Measurements from ENCODE around the gene OSTF1. TPM values are rescaled to one million over a fixed set of nuclear protein-coding genes. Genes with fewer than 3 reads are reported as not detected.

OSTF1 gene
- total RNA-seq: 9.8 and 10.7 TPM in 2 replicates
- long read RNA-seq, transcript OSTF1-201 (10 exons, 1,319 nt): major isoform, 20 of 23 reads
- long read RNA-seq, partial matches to known transcripts: 1 of 23 reads
- long read RNA-seq, other reads (novel, unspliced or antisense): 2 of 23 reads

DNA sequence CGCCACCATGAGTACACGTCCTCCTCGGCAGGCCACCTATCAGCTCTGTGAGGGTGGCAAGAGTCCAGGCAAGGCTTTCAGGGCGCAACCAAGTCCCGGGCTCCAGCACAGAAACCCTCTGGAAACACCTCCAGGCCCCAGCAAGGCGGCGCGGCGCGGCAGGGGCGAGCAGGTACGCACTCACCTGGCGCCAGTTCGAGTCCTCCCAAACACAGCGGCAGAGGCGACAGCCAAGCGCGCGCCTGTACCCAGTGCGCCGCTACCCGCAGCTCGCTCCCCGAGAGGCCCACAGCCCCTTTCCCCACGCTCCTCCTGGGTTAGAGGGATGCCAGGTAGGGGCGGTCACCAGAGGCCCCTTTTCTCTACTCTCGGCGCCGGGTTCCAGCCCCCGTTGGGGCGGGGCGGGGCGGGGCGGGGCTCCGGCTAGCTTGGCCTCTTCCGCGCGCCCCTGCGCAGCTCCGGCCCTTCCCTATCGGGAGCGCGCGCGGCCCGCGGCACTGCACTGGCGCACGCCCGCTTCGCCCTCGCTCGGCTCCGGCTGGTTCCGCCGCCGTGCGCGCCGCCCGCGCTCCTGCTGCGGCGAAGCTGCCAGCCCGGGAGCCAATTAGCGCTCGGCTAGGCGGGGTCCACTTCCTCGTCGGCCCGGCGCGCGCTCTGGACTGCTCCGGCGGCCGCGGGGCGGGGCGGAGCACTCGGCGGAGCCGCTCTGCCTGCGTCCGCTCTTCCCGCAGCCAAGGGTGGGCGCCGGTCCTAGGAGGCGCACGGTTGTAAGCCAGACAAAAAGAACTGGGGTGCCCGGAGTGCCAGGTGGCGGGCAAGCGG lies at the start of gene OSTF1, which contains the start of gene NMRK1:
Gene OSTF1 (plus strand): TSS at position 691 of the 822 bp plus-strand sequence. CDS start 179 bp downstream, outside the sequence.
Gene NMRK1 (minus strand): TSS at position 332 of the 822 bp plus-strand sequence. CDS start 5,040 bp downstream, outside the sequence.
- H3K4me3 Mint-ChIP-seq (ENCODE audit: low read depth): peak within 1 kb of the TSS; percentile 87
- peak within 1 kb of the TSS; percentile 95 for H3K27ac Mint-ChIP-seq
- DNase-seq (ENCODE audit: low spot score, unreplicated experiment): peak; percentile 94
- TF ChIP-seq, protein P1, sequence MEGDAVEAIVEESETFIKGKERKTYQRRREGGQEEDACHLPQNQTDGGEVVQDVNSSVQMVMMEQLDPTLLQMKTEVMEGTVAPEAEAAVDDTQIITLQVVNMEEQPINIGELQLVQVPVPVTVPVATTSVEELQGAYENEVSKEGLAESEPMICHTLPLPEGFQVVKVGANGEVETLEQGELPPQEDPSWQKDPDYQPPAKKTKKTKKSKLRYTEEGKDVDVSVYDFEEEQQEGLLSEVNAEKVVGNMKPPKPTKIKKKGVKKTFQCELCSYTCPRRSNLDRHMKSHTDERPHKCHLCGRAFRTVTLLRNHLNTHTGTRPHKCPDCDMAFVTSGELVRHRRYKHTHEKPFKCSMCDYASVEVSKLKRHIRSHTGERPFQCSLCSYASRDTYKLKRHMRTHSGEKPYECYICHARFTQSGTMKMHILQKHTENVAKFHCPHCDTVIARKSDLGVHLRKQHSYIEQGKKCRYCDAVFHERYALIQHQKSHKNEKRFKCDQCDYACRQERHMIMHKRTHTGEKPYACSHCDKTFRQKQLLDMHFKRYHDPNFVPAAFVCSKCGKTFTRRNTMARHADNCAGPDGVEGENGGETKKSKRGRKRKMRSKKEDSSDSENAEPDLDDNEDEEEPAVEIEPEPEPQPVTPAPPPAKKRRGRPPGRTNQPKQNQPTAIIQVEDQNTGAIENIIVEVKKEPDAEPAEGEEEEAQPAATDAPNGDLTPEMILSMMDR (IDR thresholded peaks at IDR 0.05; ENCODE audit: unreplicated experiment): no peak
- H3K9me3 Mint-ChIP-seq (ENCODE audit: low read depth): no peaks in the 10 kb centered on the region
- peaks cover 37% of the 10 kb centered on the region for H3K4me1 Mint-ChIP-seq (ENCODE audit: low read depth)
- H3K27me3 Mint-ChIP-seq: no peaks in the 10 kb centered on the region
- H3K36me3 Mint-ChIP-seq (ENCODE audit: insufficient read depth): no peaks in the 10 kb centered on the region

DNA sequence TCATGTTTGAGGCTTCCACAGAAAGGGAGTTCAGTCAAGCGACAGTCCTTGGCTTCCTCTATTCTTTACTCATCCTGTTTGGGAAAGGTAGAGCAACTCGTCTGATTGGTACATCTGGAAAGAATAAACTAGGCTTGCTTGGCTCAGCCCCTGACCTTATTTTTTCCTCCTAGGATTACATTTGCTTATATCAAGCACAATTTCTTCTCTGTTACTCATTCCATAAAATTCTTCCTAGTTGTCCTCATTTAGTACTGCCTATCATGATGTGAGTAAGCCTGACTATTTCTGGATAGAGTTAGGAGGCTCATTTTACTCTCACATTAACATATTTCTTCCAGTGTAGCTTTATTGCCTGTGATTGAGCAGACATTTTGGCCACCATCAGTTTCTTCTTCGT lies 49.3 kb upstream of the OSTF1 start:
- Mint-ChIP-seq H3K27ac (no peak overlapping the region), H3K27me3 (no peaks in the 10 kb centered on the region), H3K4me1 (ENCODE audit: low read depth) (peaks cover 4% of the 10 kb centered on the region), H3K4me3 (ENCODE audit: low read depth) (no peak overlapping the region), H3K36me3 (ENCODE audit: insufficient read depth) (no peaks in the 10 kb centered on the region), H3K9me3 (ENCODE audit: low read depth) (peaks cover 2% of the 10 kb centered on the region)
- no peak for DNase-seq (ENCODE audit: low spot score, unreplicated experiment)
- TF ChIP-seq, protein P1 (IDR thresholded peaks at IDR 0.05; ENCODE audit: unreplicated experiment): no peak

DNA sequence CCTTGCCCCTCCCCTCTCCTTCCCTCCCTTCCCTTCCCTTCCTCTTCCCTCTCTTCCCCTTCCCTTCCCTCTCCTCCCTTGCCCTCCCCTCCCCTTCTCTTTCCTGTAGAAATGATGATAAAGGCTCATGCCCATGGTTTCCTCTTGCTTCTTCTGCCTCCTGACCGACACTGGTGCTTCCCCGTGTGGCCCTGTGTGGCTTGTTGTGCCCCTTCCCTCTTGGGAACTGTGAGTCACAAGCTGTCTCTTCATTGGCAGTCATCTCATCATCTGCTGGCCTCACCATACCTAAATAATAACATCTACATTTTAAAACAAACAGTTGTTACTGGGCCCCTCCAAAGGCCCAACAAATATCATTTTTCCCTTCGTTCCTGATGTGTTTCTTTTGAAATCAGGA lies 48.5 kb upstream of the OSTF1 start:
- Mint-ChIP-seq H3K4me3 (ENCODE audit: low read depth) (no peak overlapping the region), H3K9me3 (ENCODE audit: low read depth) (peaks cover 2% of the 10 kb centered on the region), H3K27me3 (no peaks in the 10 kb centered on the region), H3K27ac (no peak overlapping the region), H3K36me3 (ENCODE audit: insufficient read depth) (no peaks in the 10 kb centered on the region), H3K4me1 (ENCODE audit: low read depth) (no peaks in the 10 kb centered on the region)
- no peak for DNase-seq (ENCODE audit: low spot score, unreplicated experiment)
- TF ChIP-seq, protein P1 (IDR thresholded peaks at IDR 0.05; ENCODE audit: unreplicated experiment): no peak

DNA sequence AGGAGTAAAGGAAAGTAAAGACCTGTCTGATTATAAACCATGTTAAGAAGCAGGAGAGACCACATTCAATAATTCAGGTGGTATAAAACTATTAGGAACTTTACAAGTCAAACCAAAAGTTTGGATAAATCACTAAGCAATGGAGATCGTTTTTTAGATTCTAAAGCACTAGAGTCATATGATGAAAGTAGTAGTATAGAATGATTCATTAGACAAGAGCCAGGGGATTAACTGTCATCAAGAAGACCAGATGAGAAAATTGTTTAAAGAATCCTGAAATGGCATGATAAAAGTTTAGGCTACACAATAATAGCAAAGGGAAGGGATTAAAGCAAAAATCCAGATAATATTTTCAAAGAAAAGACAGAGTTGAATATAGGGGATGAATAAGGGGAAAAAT lies 47.3 kb upstream of the OSTF1 start:
- Mint-ChIP-seq H3K4me1 (ENCODE audit: low read depth) (no peaks in the 10 kb centered on the region), H3K27me3 (peaks cover 6% of the 10 kb centered on the region), H3K27ac (no peak overlapping the region), H3K36me3 (ENCODE audit: insufficient read depth) (no peaks in the 10 kb centered on the region), H3K4me3 (ENCODE audit: low read depth) (no peak overlapping the region), H3K9me3 (ENCODE audit: low read depth) (peaks cover 2% of the 10 kb centered on the region)
- DNase-seq (ENCODE audit: low spot score, unreplicated experiment): no peak
- TF ChIP-seq, protein P1 (IDR thresholded peaks at IDR 0.05; ENCODE audit: unreplicated experiment): no peak

GRCh38 chr9:75046725-75047345 lies 41.5 kb upstream of the OSTF1 start:
- TF ChIP-seq, protein P1 (IDR thresholded peaks at IDR 0.05; ENCODE audit: unreplicated experiment): no peak
- H3K4me1 Mint-ChIP-seq (ENCODE audit: low read depth): no peaks in the 10 kb centered on the region
- H3K9me3 Mint-ChIP-seq (ENCODE audit: low read depth): no peaks in the 10 kb centered on the region
- H3K27ac Mint-ChIP-seq: no peak overlapping the region
- DNase-seq (ENCODE audit: low spot score, unreplicated experiment): no peak
- H3K27me3 Mint-ChIP-seq: peaks cover 6% of the 10 kb centered on the region
- H3K36me3 Mint-ChIP-seq (ENCODE audit: insufficient read depth): no peaks in the 10 kb centered on the region
- H3K4me3 Mint-ChIP-seq (ENCODE audit: low read depth): no peak overlapping the region
